Kidney (tissue), 14 donors: ENCODE results near the gene CCT6B. TPM values are rescaled to one million over a fixed set of nuclear protein-coding genes. Genes with fewer than 3 reads are reported as not detected.

Experiments
- DNase-seq, 5 donors: peaks; one replicate each; pipeline ENCODE4 v3.0.0-alpha.2; 2013 to 2020
- FAIRE-seq: peaks from 2 replicates; lab custom pipeline; 2012; peaks lifted over from hg19 to GRCh38; lab: Jason Lieb, UNC
- H3K27ac ChIP-seq, 2 donors: one replicate each; pipeline ENCODE4 v1.7.0; 2013; ENCODE audit warnings: low read depth in 2 of 2, low read length in 2 of 2, inconsistent platforms in 1 of 2
- H3K27me3 ChIP-seq: one replicate; pipeline ENCODE4 v1.7.1; 2013; ENCODE audit warnings: low read length, inconsistent platforms; ENCODE audit not compliant: control insufficient read depth, insufficient read depth
- H3K36me3 ChIP-seq, 3 donors: one replicate each; pipeline versions ENCODE4 v1.7.0 to v1.7.1; 2013; ENCODE audit warnings: low read length in 3 of 3, control low read depth in 1 of 3, inconsistent platforms in 1 of 3; ENCODE audit not compliant: insufficient read depth in 3 of 3, control insufficient read depth in 2 of 3
- H3K4me1 ChIP-seq, 3 donors: one replicate each; pipeline versions ENCODE4 v1.7.0 to v1.7.1; 2013; ENCODE audit warnings: low read length in 3 of 3, inconsistent platforms in 1 of 3, low read depth in 1 of 3; ENCODE audit not compliant: control insufficient read depth in 2 of 3, insufficient read depth in 2 of 3
- H3K4me3 ChIP-seq, 3 donors: one replicate each; pipeline versions ENCODE4 v1.7.0 to v1.8.1; 2013; ENCODE audit warnings: low read length in 3 of 3, control low read depth in 1 of 3, inconsistent platforms in 1 of 3
- H3K9ac ChIP-seq, 3 donors: one replicate each; pipeline versions ENCODE4 v1.7.0 to v1.7.1; 2013; ENCODE audit warnings: low read length in 3 of 3, control low read depth in 1 of 3, inconsistent platforms in 1 of 3
- H3K9me3 ChIP-seq, 3 donors: one replicate each; pipeline versions ENCODE4 v1.7.0 to v1.7.1; 2013; ENCODE audit warnings: low read length in 3 of 3, control low read depth in 1 of 3, inconsistent platforms in 1 of 3; ENCODE audit not compliant: control insufficient read depth in 2 of 3, insufficient read depth in 1 of 3
- intact Hi-C: fragments of 100-400 bp; cut with DNase I; formaldehyde crosslinking; loops from one replicate; pipeline ENCODE4 v1.11.1; 2022
- polyA plus RNA-seq: library from polyadenylated mRNA; stranded (reverse); fragments of 350-450 nt; fragmentation: Illumina TruSeq; extraction: RNeasy Lipid Tissue Mini Kit (QIAGEN cat#74804); gene quantifications from one replicate; pipeline ENCODE4 v1.2.3, GENCODE V29; 2014; ENCODE audit warnings: low read depth, low replicate concordance; ENCODE audit not compliant: insufficient read depth
- total RNA-seq: library from RNA; stranded (reverse); fragmentation: NEBNext Ultra II Directional; extraction: Animal tissue kit (Norgen Biotek cat#: 25700); gene quantifications from one replicate; pipeline ENCODE4 v1.2.1, GENCODE V29; 2021
- TF ChIP-seq, protein P1 (sequence below): IDR thresholded peaks from 3 replicates; pipeline ENCODE4 v1.5.1; 2012; ENCODE audit warnings: mild to moderate bottlenecking, moderate library complexity, borderline replicate concordance; ENCODE audit not compliant: insufficient read depth; ENCODE audit errors: extremely low read depth
- donor health status: control.
- donor health status: control.
- donor health status: control.
- donor health status: control.
- donor health status: control.
- donor health status: DM: yes; HTN: yes; CAD: no.
- donor health status: Normal renal cell carcinoma (clear cell type).

Gene CCT6B
- total and polyA plus RNA-seq, 2 donors from 2014 or later: 2.5 to 3.9 TPM

- no peaks in the 10 kb centered on the region for H3K27me3 ChIP-seq
- intact Hi-C loops: no loop called here
- no peak overlapping the region for H3K9ac ChIP-seq
- no peaks in the 10 kb centered on the region for H3K9me3 ChIP-seq
- no peak for FAIRE-seq
- H3K4me1 ChIP-seq: no peaks in the 10 kb centered on the region
- no peaks in the 10 kb centered on the region for H3K36me3 ChIP-seq
- H3K4me3 ChIP-seq: no peak overlapping the region
- TF ChIP-seq, protein P1, sequence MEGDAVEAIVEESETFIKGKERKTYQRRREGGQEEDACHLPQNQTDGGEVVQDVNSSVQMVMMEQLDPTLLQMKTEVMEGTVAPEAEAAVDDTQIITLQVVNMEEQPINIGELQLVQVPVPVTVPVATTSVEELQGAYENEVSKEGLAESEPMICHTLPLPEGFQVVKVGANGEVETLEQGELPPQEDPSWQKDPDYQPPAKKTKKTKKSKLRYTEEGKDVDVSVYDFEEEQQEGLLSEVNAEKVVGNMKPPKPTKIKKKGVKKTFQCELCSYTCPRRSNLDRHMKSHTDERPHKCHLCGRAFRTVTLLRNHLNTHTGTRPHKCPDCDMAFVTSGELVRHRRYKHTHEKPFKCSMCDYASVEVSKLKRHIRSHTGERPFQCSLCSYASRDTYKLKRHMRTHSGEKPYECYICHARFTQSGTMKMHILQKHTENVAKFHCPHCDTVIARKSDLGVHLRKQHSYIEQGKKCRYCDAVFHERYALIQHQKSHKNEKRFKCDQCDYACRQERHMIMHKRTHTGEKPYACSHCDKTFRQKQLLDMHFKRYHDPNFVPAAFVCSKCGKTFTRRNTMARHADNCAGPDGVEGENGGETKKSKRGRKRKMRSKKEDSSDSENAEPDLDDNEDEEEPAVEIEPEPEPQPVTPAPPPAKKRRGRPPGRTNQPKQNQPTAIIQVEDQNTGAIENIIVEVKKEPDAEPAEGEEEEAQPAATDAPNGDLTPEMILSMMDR: no peak
- no peak for DNase-seq
- H3K27ac ChIP-seq: no peak overlapping the region
Measured at GRCh38 chr17:34909040-34909439, 52.2 kb downstream of the CCT6B start.

GRCh38 chr17:34902831-34903547 lies 58.3 kb downstream of the CCT6B start:
- FAIRE-seq (no peak), DNase-seq (peak in 4 of 5 donors; percentile 80 to 93 (median 86))
- TF ChIP-seq, protein P1: no peak
- Histone ChIP-seq H3K27ac (no peak overlapping the region), H3K27me3 (no peaks in the 10 kb centered on the region), H3K4me1 (no peaks in the 10 kb centered on the region), H3K36me3 (no peaks in the 10 kb centered on the region), H3K9me3 (no peaks in the 10 kb centered on the region), H3K4me3 (no peak overlapping the region), H3K9ac (no peak overlapping the region)
- intact Hi-C loops: no loop called here

- FAIRE-seq (no peak), DNase-seq (no peak)
- Histone ChIP-seq H3K27me3 (peaks cover 6% of the 10 kb centered on the region), H3K36me3 (no peaks in the 10 kb centered on the region), H3K9ac (no peak overlapping the region), H3K9me3 (no peaks in the 10 kb centered on the region), H3K4me3 (no peak overlapping the region), H3K27ac (no peak overlapping the region), H3K4me1 (no peaks in the 10 kb centered on the region)
- intact Hi-C loops: no loop called here
- TF ChIP-seq, protein P1: no peak
Measured at GRCh38 chr17:34899643-34900291, 61.5 kb downstream of the CCT6B start.
